T-helper 2 cell treated with Interferon-gamma antibody and Interleukin-4, amounts not matched to agents 5 μg/mL and 100 μg/mL, for 36 hours (primary cell): ENCODE results near the gene DLG5.
"Not testable (repeated sequence)": the region's sequence is repeated elsewhere in the genome, so short reads cannot be mapped to it uniquely, and the experiment has no call there.

Experiments used
- DNase-seq: peaks from one replicate; pipeline ENCODE4 v3.0.0; 2021; ENCODE audit warnings: low spot score
- H3K27ac Mint-ChIP-seq: one replicate; pipeline ENCODE4 v1.8.0; 2021; ENCODE audit warnings: mild to moderate bottlenecking, mixed read lengths
- H3K27me3 Mint-ChIP-seq: one replicate; pipeline ENCODE4 v1.8.0; 2021; ENCODE audit warnings: low read depth, mixed read lengths
- H3K36me3 Mint-ChIP-seq: one replicate; pipeline ENCODE4 v1.8.0; 2021; ENCODE audit warnings: low read depth, mixed read lengths
- H3K4me1 Mint-ChIP-seq: one replicate; pipeline ENCODE4 v1.8.0; 2021; ENCODE audit warnings: low read depth, mixed read lengths
- H3K4me3 Mint-ChIP-seq: one replicate; pipeline ENCODE4 v1.8.0; 2022; ENCODE audit warnings: mild to moderate bottlenecking, moderate library complexity, mixed read lengths
- H3K9me3 Mint-ChIP-seq: one replicate; pipeline ENCODE4 v1.8.0; 2021; ENCODE audit warnings: mixed read lengths

Gene DLG5

DNA sequence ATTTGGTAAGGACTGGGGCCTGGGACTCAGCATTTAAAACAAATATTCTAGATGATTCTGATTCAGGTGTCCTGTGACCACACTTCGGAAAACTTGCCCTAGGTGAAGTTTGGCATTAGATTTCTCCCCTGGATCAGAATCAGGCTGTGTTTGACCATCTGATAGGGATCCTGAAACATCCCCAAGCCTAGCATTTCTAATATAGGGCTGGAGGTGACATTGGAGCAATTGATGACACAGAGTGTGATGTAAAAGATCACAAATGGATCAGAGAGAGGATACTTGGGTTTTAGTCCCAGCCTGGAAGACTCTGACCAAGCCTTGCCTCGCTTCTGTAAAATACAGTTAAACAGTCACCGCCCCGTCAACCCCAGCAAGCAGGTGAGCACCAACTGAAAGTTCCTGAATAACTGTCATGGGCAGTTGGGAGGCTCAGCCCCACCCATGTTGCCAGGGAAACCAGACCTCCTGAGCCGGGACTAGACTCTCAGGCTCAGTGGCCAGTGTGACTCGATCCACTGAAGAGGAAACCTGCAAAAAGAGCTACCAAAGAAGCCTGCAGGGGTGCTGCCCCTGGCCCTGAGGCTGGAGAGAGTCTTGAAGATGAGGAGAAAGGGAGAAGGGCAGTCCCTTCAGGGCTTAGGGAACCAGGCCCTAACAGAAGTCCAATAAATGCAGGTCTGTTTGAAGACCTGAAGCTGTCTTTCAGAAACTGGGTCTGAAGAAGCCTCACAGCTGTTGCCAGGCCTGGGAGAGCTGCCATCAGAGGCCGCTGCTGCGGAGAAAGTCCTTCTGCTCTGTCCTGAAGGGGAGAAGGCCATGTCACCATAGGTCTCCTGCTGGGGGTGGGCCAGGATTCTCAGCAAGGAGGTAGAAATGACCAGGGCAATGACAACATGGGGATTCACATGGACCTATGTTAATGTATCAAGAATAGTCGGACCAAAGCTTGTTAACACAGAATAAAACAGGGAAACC lies 162.8 kb downstream of the DLG5 start:
- DNase-seq = no peak
- Mint-ChIP-seq H3K4me1 (no peaks in the 10 kb centered on the region), H3K36me3 (no peaks in the 10 kb centered on the region), H3K27ac (no peak overlapping the region), H3K9me3 (no peaks in the 10 kb centered on the region), H3K27me3 (peaks cover 17% of the 10 kb centered on the region), H3K4me3 (no peak overlapping the region)

DNA sequence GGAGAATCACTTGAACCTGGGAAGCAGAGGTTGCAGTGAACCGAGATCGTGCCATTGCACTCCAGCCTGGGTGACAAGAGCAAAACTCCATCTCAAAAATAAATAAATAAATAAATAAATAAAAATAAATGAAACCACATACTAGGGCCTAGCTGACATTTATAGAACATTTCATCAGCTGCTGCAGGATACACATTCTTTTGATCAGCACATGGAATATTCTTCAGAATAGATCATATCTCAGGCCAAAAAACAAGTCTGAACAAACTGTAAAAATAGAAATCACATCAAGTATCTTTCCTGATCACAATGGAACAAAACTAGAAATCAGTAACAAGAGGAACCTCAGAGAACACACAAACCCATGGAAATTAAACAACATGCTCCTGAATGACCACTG lies 168.1 kb downstream of the DLG5 start:
- not testable (repeated sequence) for DNase-seq, H3K4me3 Mint-ChIP-seq, H3K36me3 Mint-ChIP-seq, H3K9me3 Mint-ChIP-seq, H3K27ac Mint-ChIP-seq, H3K4me1 Mint-ChIP-seq
- peaks cover 21% of the 10 kb centered on the region for H3K27me3 Mint-ChIP-seq

DNA sequence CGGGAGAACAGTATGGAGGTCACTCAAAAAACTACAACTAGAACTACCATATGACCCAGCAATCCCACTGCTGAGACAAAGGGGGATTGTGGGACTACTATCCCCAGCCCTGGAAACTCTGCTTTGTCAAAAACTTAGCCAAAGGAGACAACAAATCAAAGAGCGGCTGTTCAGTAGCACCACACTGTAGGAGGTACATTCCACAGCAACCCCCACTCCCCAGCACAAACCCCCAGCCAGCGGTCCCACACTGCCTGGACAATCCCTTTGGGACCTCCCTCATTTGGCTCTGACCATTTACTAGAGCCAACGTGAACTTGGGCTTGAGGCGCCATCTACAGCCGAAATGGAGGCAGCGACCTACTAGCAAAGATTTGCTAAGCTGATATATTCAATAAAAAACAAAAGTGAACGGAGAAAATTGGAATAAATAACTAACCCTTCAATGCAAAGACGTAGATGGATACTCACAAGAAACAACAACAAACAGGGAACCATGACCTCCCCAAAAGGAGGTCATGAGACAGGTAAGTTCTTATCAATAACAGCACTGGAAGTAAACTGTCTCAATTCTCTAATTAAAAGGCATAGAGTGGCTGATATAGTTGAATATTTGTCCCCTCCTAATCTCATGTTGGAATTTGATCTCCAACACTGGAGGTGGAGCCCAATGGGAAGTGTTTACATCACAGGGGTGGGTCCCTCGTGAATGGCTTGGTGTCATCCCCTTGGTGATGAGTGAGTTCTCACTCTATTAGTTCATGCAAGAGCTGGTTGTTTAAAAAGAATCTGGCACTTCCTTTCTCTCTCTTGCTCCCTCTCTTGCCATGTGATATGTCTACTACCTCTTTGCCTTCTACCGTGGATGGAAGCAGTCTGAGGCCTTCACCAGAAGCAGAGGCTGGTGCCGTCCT lies 170.0 kb downstream of the DLG5 start:
- no peak overlapping the region for H3K4me3 Mint-ChIP-seq
- no peaks in the 10 kb centered on the region for H3K36me3 Mint-ChIP-seq
- H3K27ac Mint-ChIP-seq = no peak overlapping the region
- peaks cover 25% of the 10 kb centered on the region for H3K27me3 Mint-ChIP-seq
- DNase-seq = no peak
- no peaks in the 10 kb centered on the region for H3K4me1 Mint-ChIP-seq
- no peaks in the 10 kb centered on the region for H3K9me3 Mint-ChIP-seq

DNA sequence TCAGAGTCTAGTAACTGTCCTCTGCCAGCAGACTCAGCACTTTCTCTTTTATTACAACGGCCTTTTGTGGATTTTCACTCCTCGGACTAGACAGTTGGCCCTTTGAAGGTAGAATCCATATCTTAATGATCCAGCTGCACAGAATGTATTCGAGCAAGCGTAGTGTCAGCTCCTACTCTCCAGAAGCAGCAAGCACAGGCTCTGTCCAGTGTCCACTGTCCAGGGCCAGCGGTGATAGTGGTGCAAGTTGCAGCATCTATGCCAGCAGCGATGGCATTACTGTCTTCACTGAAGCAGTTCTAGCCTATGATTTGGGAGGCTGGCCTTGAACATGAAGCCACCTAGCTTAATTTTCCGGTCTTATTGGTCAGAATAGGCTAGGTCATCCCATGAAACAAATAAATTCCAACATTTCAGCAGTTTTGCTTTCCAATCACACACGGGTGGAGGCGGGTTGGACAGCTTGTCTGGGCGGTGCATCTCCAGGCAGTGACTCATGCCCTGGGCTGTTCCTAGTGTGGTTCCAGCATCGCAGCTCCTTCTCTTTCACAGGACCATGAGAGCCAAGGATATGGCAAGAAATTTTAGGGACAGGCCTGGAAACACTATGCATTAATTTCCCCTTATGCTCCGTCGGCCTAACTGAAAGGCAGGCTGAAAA lies 180.4 kb downstream of the DLG5 start:
- H3K4me1 Mint-ChIP-seq = no peaks in the 10 kb centered on the region

DNA sequence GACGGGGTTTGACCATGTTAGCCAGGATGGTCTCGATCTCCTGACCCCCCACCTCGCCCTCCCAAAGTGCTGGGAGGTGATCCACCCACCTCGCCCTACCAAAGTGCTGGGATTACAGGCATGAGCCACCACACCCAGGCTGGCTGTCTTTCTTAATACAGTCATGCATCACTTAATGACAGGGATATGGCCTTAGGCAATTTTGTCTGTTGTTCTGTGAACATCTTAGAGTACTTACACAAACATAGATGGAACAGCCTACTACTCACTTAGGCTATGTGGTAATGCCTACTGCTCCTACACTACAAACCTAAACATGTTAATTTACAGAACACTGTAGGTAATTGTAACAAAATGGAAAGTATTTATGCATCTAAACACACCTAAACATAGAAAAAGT lies 182.3 kb downstream of the DLG5 start:
- Mint-ChIP-seq H3K36me3 (no peaks in the 10 kb centered on the region), H3K27ac (no peak overlapping the region), H3K4me3 (no peak overlapping the region)

More for the DNA sequence above, 180.4 kb downstream of the DLG5 start:
- Mint-ChIP-seq H3K27ac (no peak overlapping the region), H3K36me3 (no peaks in the 10 kb centered on the region), H3K27me3 (no peaks in the 10 kb centered on the region), H3K9me3 (no peaks in the 10 kb centered on the region), H3K4me3 (no peak overlapping the region)
- no peak for DNase-seq

DNA sequence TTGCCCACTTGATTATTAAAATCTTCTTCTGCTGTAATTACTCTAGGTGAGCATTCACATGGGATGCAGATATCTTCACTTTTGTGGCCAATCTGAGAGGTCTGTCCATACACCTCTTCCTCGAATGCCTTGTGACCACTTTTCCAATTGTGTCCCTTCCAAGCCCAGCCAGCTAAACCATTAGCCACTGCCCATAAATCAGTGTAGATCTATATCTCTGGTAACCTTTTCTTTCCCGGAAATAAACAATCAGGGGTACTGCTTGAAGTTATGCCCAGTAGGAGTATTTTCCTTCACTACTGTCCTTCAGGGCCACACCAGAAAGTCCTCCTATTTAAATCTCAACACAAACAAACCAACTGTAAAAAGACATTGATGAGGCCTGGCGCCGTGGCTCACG lies 184.4 kb downstream of the DLG5 start:
- Mint-ChIP-seq H3K36me3 (no peaks in the 10 kb centered on the region), H3K4me1 (no peaks in the 10 kb centered on the region), H3K27ac (no peak overlapping the region), H3K27me3 (no peaks in the 10 kb centered on the region), H3K4me3 (no peak overlapping the region), H3K9me3 (peaks cover 12% of the 10 kb centered on the region)
- no peak for DNase-seq

More for the DNA sequence above, 182.3 kb downstream of the DLG5 start:
- no peaks in the 10 kb centered on the region for H3K4me1 Mint-ChIP-seq
- peaks cover 9% of the 10 kb centered on the region for H3K9me3 Mint-ChIP-seq
- no peaks in the 10 kb centered on the region for H3K27me3 Mint-ChIP-seq
- DNase-seq = no peak

DNA sequence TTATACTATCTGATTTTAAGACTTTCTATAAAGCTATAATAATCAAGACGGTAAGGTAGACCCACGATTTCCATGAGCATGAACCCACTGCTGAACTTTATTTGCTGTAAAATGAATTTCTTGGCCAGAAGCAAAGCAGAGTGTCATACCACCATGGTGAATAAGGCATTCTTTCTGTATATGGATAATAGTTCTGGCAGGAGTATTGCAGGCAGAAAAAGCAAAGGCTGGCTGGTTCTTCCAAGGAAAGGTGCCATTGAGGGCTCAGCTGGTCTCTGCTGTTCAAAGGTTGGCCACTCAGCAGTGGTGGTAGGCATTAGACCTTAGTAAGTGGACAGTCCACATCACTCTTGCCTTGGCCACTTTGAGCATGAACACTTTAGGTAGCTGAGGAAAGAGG lies 184.8 kb downstream of the DLG5 start:
- Mint-ChIP-seq H3K27me3 (no peaks in the 10 kb centered on the region), H3K4me1 (no peaks in the 10 kb centered on the region), H3K9me3 (peaks cover 14% of the 10 kb centered on the region), H3K36me3 (no peaks in the 10 kb centered on the region), H3K4me3 (no peak overlapping the region), H3K27ac (no peak overlapping the region)
- no peak for DNase-seq
